GM12874 (cell line): ENCODE measurements around the gene SNX22.

ENCODE experiments used
- CTCF ChIP-seq: IDR thresholded peaks from 2 replicates; pipeline ENCODE4 v1.5.1; 2011; ENCODE audit warnings: low read depth, mild to moderate bottlenecking, control low read depth, low read length, moderate library complexity; ENCODE audit not compliant: insufficient read depth

SNX22 gene

DNA sequence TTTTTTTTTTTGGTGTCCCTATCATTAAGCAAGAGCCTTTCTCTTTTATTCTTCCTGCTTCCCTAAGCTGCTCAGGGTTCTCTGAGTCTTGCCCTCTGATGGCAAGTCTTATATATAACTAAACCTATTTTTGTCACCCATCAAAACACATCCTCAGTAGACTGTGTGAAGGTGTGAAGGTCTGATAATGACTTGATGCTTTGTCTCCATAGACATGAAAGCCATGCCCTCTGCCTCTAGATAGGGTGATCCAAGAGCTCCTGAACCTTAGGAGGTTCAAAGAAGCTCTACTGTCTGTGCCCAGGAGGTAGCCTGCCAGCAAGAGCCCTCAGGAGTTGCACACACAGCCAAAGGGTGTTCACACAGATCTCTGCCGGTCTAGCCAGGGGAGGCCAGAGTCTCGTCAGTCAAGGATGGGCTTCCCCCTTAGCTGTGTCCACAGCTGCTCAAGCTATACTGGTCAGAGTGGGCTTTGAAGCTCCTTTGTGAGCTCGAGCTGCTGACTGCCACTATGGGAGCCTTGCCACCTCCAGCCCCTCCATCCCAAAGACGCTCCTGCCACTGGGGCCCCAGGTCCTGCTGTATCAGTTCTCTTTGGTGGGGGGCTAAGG lies 13.1 kb upstream of the SNX22 start:
- no peak for TF ChIP-seq CTCF

DNA sequence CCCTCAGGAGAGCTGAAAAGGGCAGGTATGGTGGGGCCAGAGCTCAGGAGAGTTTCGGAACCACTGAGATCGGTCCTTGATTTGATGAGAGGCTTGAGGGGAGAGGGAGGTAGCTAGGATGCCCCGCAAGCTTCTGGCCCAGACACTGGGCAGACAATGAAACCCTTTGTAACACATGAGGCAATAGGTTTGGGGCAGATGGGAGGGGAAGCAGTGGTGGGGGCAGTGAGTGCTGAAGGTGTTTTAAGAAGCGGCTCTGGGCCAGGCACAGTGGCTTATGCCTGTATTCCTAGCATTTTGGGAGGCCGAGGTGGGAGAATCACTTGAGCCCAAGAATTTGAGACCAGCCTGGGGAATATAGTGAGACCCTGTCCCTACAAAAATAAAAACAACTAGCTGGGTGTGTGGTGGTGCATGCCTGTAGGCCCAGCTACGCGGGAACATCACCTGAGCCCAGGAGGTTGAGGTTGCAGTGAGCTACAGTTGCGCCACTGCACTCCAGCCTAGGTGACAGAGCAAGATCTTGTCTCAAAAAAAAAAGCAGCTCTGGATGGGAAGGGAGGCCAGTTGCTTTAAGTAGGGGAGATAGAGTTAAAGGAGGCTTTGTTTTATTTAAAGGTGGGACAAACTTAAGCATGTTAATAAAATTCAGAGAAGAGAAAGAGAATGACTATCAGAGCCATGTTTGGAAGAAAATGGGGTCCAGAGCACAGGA lies 9.6 kb upstream of the SNX22 start:
- no peak for TF ChIP-seq CTCF

GRCh38 chr15:64143276-64143675 lies 8.3 kb upstream of the SNX22 start:
- no peak for TF ChIP-seq CTCF

- no peak for TF ChIP-seq CTCF
Observed at GRCh38 chr15:64144192-64144564, 7.4 kb upstream of the SNX22 start.

DNA sequence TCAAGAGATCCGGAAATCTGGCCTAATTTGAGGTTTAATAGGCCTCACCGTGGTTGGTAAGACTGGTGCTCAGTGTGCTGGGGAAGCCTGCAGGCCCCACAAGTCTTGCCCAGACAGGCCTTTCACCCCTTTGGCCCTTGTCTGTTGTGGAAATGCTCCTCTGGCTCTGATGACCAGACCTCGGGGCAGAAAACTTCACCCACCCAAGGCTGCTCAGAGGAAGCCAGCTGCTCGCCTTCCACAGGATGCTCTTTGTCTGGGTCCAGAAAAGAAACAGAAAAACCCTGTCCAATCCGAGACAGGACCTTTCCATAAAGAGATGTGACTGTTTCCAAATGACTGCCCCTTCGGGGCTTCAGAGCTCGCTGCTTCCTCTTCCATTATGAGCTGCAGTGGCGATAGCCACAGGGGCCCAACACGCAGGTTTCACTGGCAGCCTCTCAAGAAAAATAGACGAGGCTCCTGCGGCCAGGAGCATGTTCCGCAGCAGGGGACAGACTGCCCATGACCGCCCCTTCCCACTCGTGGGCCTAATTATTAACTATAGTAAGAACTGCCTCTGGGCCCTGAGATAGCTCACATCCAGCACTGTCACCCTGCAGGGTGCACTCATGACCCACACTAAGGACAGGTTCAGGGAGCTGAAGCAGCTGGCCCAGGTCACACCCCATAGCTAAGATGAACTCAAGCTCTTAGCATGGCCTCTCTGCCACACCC lies 6.8 kb upstream of the SNX22 start:
- TF ChIP-seq CTCF, result no peak

DNA sequence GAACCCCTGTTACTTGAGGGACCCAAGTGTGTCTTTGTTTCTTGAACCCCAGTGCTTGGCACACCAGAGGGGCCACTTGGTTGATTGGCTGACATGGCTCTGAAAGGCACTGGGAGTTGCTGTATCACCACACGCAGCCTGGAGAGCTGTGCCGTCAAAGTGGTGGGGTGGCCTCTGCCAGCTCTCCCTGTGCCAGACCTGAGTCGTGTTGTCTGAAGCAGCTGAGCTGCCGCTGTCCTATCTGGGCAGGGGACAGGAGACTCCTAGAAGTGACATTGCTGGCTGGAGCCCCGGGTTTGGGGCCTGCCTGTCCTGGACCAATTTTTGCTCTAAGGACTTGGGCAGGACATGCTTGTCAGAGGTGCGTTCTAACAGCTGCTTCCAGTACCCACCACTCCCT lies 5.5 kb upstream of the SNX22 start:
- no peak for TF ChIP-seq CTCF

- TF ChIP-seq CTCF, result no peak
Observed at GRCh38 chr15:64146520-64146884, 5.0 kb upstream of the SNX22 start.
